ENCODE measurements around the gene FBXL3.

DNA sequence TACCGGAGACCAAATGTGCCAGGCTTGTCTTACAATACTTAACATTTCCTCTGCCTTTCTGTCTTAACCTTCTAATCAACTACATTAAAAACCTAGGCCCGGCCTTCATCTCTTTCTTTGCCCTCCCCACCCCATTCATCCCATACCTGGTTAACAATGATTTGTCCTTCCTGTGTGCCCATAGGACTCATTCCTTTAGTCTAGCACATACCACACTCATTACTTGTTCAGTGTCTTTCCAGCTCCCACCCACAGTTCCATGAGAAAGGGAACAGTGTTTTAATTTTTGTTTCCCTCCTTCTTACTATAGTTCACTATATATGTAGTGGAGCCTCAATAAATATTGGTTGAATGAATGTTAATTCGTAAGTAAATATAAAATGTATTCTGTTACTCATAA, 32.7 kb downstream of the FBXL3 start:
- TF ChIP-seq, protein P1, sequence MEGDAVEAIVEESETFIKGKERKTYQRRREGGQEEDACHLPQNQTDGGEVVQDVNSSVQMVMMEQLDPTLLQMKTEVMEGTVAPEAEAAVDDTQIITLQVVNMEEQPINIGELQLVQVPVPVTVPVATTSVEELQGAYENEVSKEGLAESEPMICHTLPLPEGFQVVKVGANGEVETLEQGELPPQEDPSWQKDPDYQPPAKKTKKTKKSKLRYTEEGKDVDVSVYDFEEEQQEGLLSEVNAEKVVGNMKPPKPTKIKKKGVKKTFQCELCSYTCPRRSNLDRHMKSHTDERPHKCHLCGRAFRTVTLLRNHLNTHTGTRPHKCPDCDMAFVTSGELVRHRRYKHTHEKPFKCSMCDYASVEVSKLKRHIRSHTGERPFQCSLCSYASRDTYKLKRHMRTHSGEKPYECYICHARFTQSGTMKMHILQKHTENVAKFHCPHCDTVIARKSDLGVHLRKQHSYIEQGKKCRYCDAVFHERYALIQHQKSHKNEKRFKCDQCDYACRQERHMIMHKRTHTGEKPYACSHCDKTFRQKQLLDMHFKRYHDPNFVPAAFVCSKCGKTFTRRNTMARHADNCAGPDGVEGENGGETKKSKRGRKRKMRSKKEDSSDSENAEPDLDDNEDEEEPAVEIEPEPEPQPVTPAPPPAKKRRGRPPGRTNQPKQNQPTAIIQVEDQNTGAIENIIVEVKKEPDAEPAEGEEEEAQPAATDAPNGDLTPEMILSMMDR (IDR thresholded peaks at IDR 0.05; ENCODE audit: low read depth, low read length, poor library complexity, severe bottlenecking): no peak
- no peak for TF ChIP-seq EZH2phosphoT487 (IDR thresholded peaks at IDR 0.05; ENCODE audit: borderline replicate concordance, low read length)
